NB4 (cell line): ENCODE measurements around the gene BACE1-AS.

Experiments
- CTCF ChIP-seq: IDR thresholded peaks from one replicate; pipeline ENCODE4 v1.5.1; 2012; ENCODE audit warnings: low read depth, low read length
- MAX ChIP-seq: IDR thresholded peaks from 2 replicates; pipeline ENCODE4 v1.6.1; 2011; ENCODE audit warnings: low read depth, low read length
- MYC ChIP-seq: IDR thresholded peaks from 2 replicates; pipeline ENCODE4 v1.6.1; 2011; ENCODE audit warnings: low read depth, low read length
- POLR2A ChIP-seq: IDR thresholded peaks from 2 replicates; pipeline ENCODE4 v1.6.1; 2011; ENCODE audit warnings: mild to moderate bottlenecking; ENCODE audit not compliant: insufficient read length; ENCODE audit errors: extremely low read depth

GRCh38 chr11:117265745-117266144 is 25.4 kb upstream of the BACE1-AS start:
- TF ChIP-seq CTCF (no peak), MYC (no peak), POLR2A (no peak), MAX (no peak)
